Measurements from ENCODE around the gene APPBP2.

The APPBP2 gene

DNA sequence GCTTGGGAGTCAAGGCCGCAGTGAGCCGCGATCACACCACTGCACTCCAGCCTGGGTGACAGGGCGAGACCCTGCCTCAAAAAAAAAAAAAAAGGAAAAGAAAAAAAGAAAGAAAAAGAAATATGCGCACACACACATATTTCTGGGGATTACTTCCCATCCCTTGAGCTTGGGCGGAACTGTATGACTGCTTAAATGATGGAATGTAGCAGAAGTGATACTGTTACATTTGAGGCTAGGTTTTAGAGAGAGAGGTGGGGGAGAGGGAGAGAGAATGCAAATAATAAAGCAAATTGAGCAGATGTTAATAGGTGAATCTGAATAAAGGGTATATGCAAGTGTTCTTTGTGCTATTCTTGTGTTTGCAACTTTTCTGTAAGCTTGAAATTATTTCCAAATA is 122.1 kb downstream of the APPBP2 start:
- Histone ChIP-seq H3K4me3 (ENCODE audit: control insufficient read depth in 1 of 7, extremely low read depth in 1 of 7, insufficient read depth in 4 of 7, low read depth in 2 of 7, low read length in 6 of 7) (no peak overlapping the region), H3K4me1 (ENCODE audit: control extremely low read depth in 1 of 4, control insufficient read depth in 4 of 4, insufficient read depth in 4 of 4, low read length in 3 of 4) (peaks cover 0 to 25% (median 8%) of the 10 kb centered on the region in 4 experiments), H3K27ac (ENCODE audit: insufficient read depth in 1 of 2, low read depth in 1 of 2, low read length in 2 of 2, poor library complexity in 1 of 2, severe bottlenecking in 2 of 2) (no peak overlapping the region), H3K9me3 (ENCODE audit: control extremely low read depth in 1 of 5, control insufficient read depth in 4 of 5, insufficient read depth in 2 of 5, low read depth in 1 of 5, low read length in 4 of 5) (no peaks in the 10 kb centered on the region), H3K36me3 (ENCODE audit: control insufficient read depth in 4 of 4, insufficient read depth in 4 of 4, low read length in 3 of 4) (no peaks in the 10 kb centered on the region), H3K27me3 (replicated peaks in 2 of 5; ENCODE audit: control insufficient read depth in 4 of 5, insufficient read depth in 5 of 5, low read length in 4 of 5) (no peaks in the 10 kb centered on the region)
- ChIA-PET POLR2A (no interaction called here), CTCF (interaction anchor here (1.0 to 1.4 kb wide), 2 partner anchors 15 to 17 kb away, joined by 3 to 4 read pairs; no protein-coding TSS in a partner anchor)
- WGBS (ENCODE audit: insufficient coverage): 94% methylated on average over 2 of the region's 6 CpGs
- no peak for DNase-seq

- H3K4me1 ChIP-seq (ENCODE audit: control extremely low read depth in 1 of 4, control insufficient read depth in 4 of 4, insufficient read depth in 4 of 4, low read length in 3 of 4): peaks cover 0 to 30% (median 13%) of the 10 kb centered on the region in 4 experiments
- H3K27me3 ChIP-seq (replicated peaks in 2 of 5; ENCODE audit: control insufficient read depth in 4 of 5, insufficient read depth in 5 of 5, low read length in 4 of 5): no peaks in the 10 kb centered on the region
- no peak for DNase-seq
- H3K27ac ChIP-seq (ENCODE audit: insufficient read depth in 1 of 2, low read depth in 1 of 2, low read length in 2 of 2, poor library complexity in 1 of 2, severe bottlenecking in 2 of 2): no peak overlapping the region
- no peaks in the 10 kb centered on the region for H3K9me3 ChIP-seq (ENCODE audit: control extremely low read depth in 1 of 5, control insufficient read depth in 4 of 5, insufficient read depth in 2 of 5, low read depth in 1 of 5, low read length in 4 of 5)
- H3K36me3 ChIP-seq (ENCODE audit: control insufficient read depth in 4 of 4, insufficient read depth in 4 of 4, low read length in 3 of 4): no peaks in the 10 kb centered on the region
- ChIA-PET CTCF (interaction anchor here (1.4 kb wide), 1 partner anchor 18 kb away, joined by 3 read pairs; no protein-coding TSS in a partner anchor), POLR2A (no interaction called here)
- H3K4me3 ChIP-seq (ENCODE audit: control insufficient read depth in 1 of 7, extremely low read depth in 1 of 7, insufficient read depth in 4 of 7, low read depth in 2 of 7, low read length in 6 of 7): no peak overlapping the region
- no CpG with 5 or more reads among the region's 3 CpGs for WGBS (ENCODE audit: insufficient coverage)
Measured at GRCh38 chr17:60403523-60403810, 122.6 kb downstream of the APPBP2 start.

DNA sequence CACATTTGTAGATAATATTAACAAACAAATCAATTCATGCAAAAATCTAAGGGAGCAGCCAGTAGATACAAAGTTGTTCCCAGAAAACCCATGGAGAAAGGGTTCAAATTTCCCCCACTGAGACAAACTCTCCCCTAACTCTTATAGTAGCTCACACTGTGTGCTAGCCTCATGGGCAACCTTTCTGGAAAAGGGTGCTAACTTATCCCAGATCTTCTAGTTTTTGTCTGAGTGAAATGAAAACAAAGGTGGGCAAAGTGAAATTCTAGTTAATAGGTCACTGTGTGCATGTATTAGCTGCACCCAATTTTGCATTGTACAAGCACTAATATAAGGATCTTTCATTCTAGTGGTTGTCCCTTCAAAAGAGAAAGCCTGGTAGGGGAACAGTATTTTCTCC is 124.2 kb downstream of the APPBP2 start:
- Histone ChIP-seq H3K36me3 (ENCODE audit: control insufficient read depth in 4 of 4, insufficient read depth in 4 of 4, low read length in 3 of 4) (no peaks in the 10 kb centered on the region), H3K27me3 (replicated peaks in 2 of 5; ENCODE audit: control insufficient read depth in 4 of 5, insufficient read depth in 5 of 5, low read length in 4 of 5) (no peaks in the 10 kb centered on the region), H3K9me3 (ENCODE audit: control extremely low read depth in 1 of 5, control insufficient read depth in 4 of 5, insufficient read depth in 2 of 5, low read depth in 1 of 5, low read length in 4 of 5) (no peaks in the 10 kb centered on the region), H3K4me3 (ENCODE audit: control insufficient read depth in 1 of 7, extremely low read depth in 1 of 7, insufficient read depth in 4 of 7, low read depth in 2 of 7, low read length in 6 of 7) (no peak overlapping the region), H3K27ac (ENCODE audit: insufficient read depth in 1 of 2, low read depth in 1 of 2, low read length in 2 of 2, poor library complexity in 1 of 2, severe bottlenecking in 2 of 2) (no peak overlapping the region), H3K4me1 (ENCODE audit: control extremely low read depth in 1 of 4, control insufficient read depth in 4 of 4, insufficient read depth in 4 of 4, low read length in 3 of 4) (peaks cover 11 to 47% (median 24%) of the 10 kb centered on the region in 4 experiments)
- ChIA-PET CTCF (no interaction called here), POLR2A (no interaction called here)
- no peak for DNase-seq

DNA sequence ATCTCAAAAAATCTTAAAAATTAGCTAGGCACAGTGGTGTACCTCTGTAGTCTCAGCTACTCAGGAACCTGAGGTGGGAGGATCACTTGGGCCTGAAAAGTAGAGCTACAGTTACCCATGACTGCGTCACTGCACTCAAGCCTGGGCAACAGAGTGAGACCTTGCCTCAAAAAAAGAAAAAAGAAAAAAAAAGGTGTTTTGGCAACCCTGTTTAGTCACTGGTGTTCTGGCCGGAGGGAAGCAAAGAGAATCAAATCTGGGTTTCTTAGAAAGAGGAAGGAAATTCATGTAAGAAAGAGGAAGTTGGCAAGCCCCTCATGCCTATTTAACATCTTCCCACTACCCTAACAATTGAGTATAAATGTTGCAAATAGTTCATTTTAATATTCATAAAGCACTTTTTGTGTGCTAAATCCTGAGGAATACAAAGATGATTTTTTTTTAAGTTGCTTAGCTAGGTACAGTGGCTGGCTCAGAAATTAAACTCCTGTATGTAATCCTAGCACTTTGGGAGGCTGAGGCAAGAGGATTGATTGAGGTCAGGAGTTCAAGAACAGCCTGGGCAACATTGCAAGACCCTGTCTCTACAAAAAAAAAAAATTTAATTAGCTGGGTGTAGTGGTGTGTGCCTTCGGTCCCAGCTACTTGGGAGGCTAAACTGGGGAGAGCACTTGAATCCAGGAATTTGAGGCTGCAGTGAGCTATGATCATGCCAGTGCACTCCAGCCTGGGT is 127.6 kb downstream of the APPBP2 start:
- ChIA-PET CTCF (interaction anchor here (0.6 to 2.4 kb wide), 6 partner anchors 9 to 243 kb away, joined by 3 to 7 read pairs (median 4); no protein-coding TSS in a partner anchor), POLR2A (interaction anchor here (0.6 kb wide), 1 partner anchor 11 kb away, joined by 3 read pairs; no protein-coding TSS in a partner anchor)
- 8% methylated on average over 2 of the region's 3 CpGs for WGBS (ENCODE audit: insufficient coverage)
- peaks cover 16 to 72% (median 26%) of the 10 kb centered on the region in 4 experiments for H3K4me1 ChIP-seq (ENCODE audit: control extremely low read depth in 1 of 4, control insufficient read depth in 4 of 4, insufficient read depth in 4 of 4, low read length in 3 of 4)
- no peaks in the 10 kb centered on the region for H3K36me3 ChIP-seq (ENCODE audit: control insufficient read depth in 4 of 4, insufficient read depth in 4 of 4, low read length in 3 of 4)
- no peaks in the 10 kb centered on the region for H3K27me3 ChIP-seq (replicated peaks in 2 of 5; ENCODE audit: control insufficient read depth in 4 of 5, insufficient read depth in 5 of 5, low read length in 4 of 5)
- peak overlapping the region in 1 of 7 experiments; percentile 14 for H3K4me3 ChIP-seq (ENCODE audit: control insufficient read depth in 1 of 7, extremely low read depth in 1 of 7, insufficient read depth in 4 of 7, low read depth in 2 of 7, low read length in 6 of 7)
- no peaks in the 10 kb centered on the region for H3K9me3 ChIP-seq (ENCODE audit: control extremely low read depth in 1 of 5, control insufficient read depth in 4 of 5, insufficient read depth in 2 of 5, low read depth in 1 of 5, low read length in 4 of 5)
- DNase-seq: peak; percentile 87 to 96 (median 94)
- H3K27ac ChIP-seq (ENCODE audit: insufficient read depth in 1 of 2, low read depth in 1 of 2, low read length in 2 of 2, poor library complexity in 1 of 2, severe bottlenecking in 2 of 2): peak overlapping the region; percentile 16 to 64

DNA sequence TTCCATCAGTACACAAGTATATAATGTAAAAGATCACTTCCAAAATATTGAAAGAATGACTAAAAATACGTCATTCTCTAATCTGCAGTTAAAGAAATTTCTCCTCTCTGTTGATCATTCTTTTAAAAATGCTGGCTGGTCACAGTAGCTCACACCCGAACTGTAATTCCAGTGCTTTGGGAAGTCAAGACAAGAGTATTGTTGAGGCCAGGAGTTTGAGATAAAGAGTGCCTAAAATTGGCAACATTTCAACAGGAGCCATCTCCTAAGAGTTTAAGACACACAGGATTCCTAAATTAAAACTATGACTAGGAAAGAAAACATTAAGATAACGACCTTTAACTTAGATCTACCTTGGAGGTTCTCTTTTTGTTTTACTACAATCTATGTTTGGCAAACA is 129.6 kb downstream of the APPBP2 start:
- no peak for DNase-seq
- H3K27me3 ChIP-seq (replicated peaks in 2 of 5; ENCODE audit: control insufficient read depth in 4 of 5, insufficient read depth in 5 of 5, low read length in 4 of 5): no peaks in the 10 kb centered on the region
- H3K4me1 ChIP-seq (ENCODE audit: control extremely low read depth in 1 of 4, control insufficient read depth in 4 of 4, insufficient read depth in 4 of 4, low read length in 3 of 4): peaks cover 17 to 73% (median 27%) of the 10 kb centered on the region in 4 experiments
- H3K4me3 ChIP-seq (ENCODE audit: control insufficient read depth in 1 of 7, extremely low read depth in 1 of 7, insufficient read depth in 4 of 7, low read depth in 2 of 7, low read length in 6 of 7): no peak overlapping the region
- POLR2A ChIA-PET: interaction anchor here (0.5 kb wide), 1 partner anchor 24 kb away, joined by 4 read pairs; no protein-coding TSS in a partner anchor
- no peaks in the 10 kb centered on the region for H3K9me3 ChIP-seq (ENCODE audit: control extremely low read depth in 1 of 5, control insufficient read depth in 4 of 5, insufficient read depth in 2 of 5, low read depth in 1 of 5, low read length in 4 of 5)
- CTCF ChIA-PET: interaction anchor here (1.0 to 2.3 kb wide), 2 partner anchors 13 kb away, joined by 4 to 5 read pairs; no protein-coding TSS in a partner anchor
- H3K36me3 ChIP-seq (ENCODE audit: control insufficient read depth in 4 of 4, insufficient read depth in 4 of 4, low read length in 3 of 4): no peaks in the 10 kb centered on the region
- WGBS (ENCODE audit: insufficient coverage): 100% methylated on average over 1 of the region's 3 CpGs
- H3K27ac ChIP-seq (ENCODE audit: insufficient read depth in 1 of 2, low read depth in 1 of 2, low read length in 2 of 2, poor library complexity in 1 of 2, severe bottlenecking in 2 of 2): no peak overlapping the region

GRCh38 chr17:60395508-60396065 is 130.5 kb downstream of the APPBP2 start:
- ChIA-PET POLR2A (no interaction called here), CTCF (interaction anchor here (0.7 to 2.3 kb wide), 2 partner anchors 14 to 45 kb away, joined by 3 to 4 read pairs; no protein-coding TSS in a partner anchor)
- Histone ChIP-seq H3K4me1 (ENCODE audit: control extremely low read depth in 1 of 4, control insufficient read depth in 4 of 4, insufficient read depth in 4 of 4, low read length in 3 of 4) (peaks cover 24 to 80% (median 31%) of the 10 kb centered on the region in 4 experiments), H3K9me3 (ENCODE audit: control extremely low read depth in 1 of 5, control insufficient read depth in 4 of 5, insufficient read depth in 2 of 5, low read depth in 1 of 5, low read length in 4 of 5) (no peaks in the 10 kb centered on the region), H3K27ac (ENCODE audit: insufficient read depth in 1 of 2, low read depth in 1 of 2, low read length in 2 of 2, poor library complexity in 1 of 2, severe bottlenecking in 2 of 2) (no peak overlapping the region), H3K36me3 (ENCODE audit: control insufficient read depth in 4 of 4, insufficient read depth in 4 of 4, low read length in 3 of 4) (no peaks in the 10 kb centered on the region), H3K4me3 (ENCODE audit: control insufficient read depth in 1 of 7, extremely low read depth in 1 of 7, insufficient read depth in 4 of 7, low read depth in 2 of 7, low read length in 6 of 7) (no peak overlapping the region), H3K27me3 (replicated peaks in 2 of 5; ENCODE audit: control insufficient read depth in 4 of 5, insufficient read depth in 5 of 5, low read length in 4 of 5) (no peaks in the 10 kb centered on the region)
- WGBS (ENCODE audit: insufficient coverage): no CpG with 5 or more reads among the region's 4 CpGs
- peak in 1 of 3 donors; percentile 27 for DNase-seq
